Measurements from ENCODE around the gene PHACTR4. TPM values are rescaled to one million over a fixed set of nuclear protein-coding genes. Genes with fewer than 3 reads are reported as not detected.
A peak's percentile ranks its signal among the peaks of the same experiment; 100 is the strongest.
"Not testable (repeated sequence)": the region's sequence is repeated elsewhere in the genome, so short reads cannot be mapped to it uniquely, and the experiment has no call there.

The PHACTR4 gene
- total RNA-seq, 1 donor from 2014 or later = 10.3 TPM

DNA sequence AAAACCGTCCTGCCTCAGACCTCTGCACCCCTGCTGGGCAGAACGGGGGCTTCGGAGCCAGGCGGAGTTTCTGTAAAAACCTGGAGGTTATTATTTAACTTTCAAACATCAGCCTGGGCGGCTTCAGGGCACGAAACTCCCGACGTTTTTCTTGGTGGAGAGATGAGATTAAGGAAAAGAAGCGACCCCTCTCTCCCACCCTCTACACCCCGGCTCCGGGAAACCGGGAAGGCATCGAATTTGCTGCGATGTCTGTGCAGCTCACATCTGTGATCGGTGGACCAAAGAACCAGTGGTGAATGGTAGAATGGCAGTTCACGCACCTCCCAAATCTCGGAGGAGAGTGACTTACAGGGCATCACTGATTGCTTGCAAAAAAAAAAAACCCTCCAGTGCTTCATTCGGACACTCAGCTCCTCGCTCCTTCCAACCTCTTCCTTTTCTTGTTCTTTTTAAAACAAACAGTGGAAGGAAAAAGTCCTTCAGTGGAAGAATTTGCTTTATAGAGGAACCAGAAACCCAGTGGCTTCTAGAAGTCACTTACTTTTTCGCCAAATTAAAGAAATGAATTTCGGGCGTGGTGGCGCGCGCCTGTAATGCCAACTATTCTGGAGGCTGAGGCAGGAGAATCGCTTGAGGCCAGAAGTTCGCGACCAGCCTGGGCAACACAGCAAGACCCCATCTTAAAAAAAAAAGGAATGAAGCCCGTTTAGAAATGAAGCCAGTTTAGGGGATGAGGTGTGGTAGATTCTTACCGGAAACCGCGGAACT is 884 bp downstream of the PHACTR4 start:
- peak; percentile 48 to 53 for DNase-seq (ENCODE audit: low read depth in 2 of 2)

DNA sequence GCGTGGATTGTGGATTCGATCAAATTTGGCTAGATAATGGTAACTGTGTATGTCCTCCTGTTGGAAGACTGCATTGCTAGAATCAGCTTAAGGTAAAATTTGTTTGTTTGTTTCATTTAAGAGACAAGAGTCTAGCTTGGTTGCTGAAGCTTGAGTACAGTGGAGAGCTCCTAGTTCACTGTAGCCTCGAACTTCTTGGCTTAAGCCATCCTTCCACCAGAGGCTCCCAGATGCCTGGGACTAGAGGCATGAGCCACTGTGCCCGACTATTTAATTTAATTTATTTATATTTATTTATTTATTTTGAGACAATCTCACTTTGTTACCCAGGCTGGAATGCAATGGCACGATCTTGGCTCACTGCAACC is 1.5 kb downstream of the PHACTR4 start:
- peak in 1 of 2 donors; percentile 2 for DNase-seq (ENCODE audit: low read depth in 2 of 2)

DNA sequence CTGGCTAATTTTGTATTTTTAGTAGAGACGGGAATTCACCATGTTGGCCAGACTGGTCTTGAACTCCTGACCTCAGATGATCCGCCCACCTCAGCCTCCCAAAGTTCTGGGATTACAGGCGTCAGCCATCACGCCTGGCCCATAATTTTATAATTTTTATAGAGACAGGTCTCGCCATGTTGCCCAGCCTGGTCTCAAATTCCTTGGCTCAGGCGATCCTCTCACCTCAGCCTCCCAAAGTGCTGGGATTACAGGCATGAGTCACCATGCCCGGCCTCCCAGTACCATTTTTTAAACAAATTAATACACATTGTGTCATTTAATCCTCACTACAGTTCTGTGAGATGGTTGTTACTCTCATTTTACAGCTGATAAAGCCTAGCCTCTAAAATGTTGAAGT is 3.9 kb downstream of the PHACTR4 start:
- not testable (repeated sequence) for DNase-seq (ENCODE audit: low read depth in 2 of 2)

DNA sequence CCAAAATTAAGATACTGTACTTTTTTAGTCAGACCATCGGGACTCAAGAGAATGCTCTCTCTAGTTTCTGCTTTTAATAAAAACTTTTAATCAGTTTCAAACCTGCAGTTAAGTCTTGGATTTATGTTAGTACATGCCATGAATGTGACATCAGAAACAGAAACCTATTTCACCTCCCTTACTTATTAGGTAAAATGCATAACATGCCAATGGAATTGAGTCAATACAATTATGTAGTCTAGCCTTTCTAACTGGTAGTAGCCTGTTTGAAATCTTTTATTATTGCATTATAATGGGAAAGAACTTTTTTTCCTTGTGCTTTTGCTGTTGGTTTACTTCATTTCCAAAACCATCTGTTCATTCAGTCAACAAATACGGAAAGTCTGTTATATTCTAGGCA is 4.8 kb downstream of the PHACTR4 start:
- DNase-seq (ENCODE audit: low read depth in 2 of 2) = no peak

DNA sequence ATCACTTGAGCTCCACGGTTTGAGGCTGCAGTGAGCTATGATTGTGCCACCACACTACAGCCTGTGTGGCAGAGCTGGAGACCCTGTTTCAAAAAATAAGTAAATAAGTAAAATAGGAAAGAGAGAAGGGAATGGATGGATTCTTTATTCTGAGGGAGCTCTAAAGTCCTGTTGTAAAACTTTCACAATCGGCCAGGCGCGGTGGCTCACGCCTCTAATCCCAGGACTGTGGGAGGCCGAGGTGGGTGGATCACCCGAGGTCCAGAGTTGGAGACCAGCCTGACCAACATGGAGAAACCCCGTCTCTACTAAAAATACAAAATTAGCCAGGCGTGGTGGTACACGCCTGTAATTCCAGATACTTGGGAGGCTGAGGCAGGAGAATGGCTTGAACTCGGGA is 6.1 kb downstream of the PHACTR4 start:
- DNase-seq (ENCODE audit: low read depth in 2 of 2) = not testable (repeated sequence)

DNA sequence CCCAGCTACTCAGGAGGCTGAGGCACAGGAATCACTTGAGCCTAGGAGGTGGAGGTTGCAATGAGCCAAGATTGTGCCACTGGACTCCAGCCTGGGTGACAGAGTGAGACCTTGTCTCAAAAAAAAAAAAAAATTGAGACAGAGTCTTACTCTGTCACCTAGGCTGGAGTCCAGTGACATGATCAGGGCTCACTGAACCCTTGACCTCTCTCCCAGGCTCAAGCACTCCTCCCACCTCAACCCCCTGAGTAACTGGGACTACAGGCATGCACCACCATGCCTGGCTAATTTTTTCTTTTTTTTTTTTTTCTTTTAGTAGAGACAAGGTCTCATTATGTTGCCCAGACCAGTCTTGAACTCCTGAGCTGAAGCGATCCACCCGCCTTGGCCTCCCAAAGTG is 6.7 kb downstream of the PHACTR4 start:
- DNase-seq (ENCODE audit: low read depth in 2 of 2) = not testable (repeated sequence)

DNA sequence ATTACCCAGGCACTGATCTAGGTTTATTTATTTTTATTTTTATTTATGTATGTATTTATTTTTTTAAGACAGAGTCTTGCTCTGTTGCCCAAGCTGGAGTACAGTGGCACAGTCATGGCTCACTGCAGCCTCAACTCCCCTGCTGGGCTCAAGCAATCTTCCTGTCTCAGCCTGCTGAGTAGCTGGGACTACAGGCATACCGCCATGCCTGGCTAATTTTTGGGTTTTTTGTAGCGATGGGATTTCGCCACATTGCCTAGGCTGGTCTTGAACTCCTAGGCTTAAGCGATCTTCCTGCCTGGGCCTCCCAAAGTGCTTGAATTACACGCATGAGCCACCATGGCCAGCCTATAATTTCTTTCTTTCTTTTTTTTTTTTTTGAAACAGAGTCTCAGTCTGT is 9.4 kb downstream of the PHACTR4 start:
- no peak for DNase-seq (ENCODE audit: low read depth in 2 of 2)

DNA sequence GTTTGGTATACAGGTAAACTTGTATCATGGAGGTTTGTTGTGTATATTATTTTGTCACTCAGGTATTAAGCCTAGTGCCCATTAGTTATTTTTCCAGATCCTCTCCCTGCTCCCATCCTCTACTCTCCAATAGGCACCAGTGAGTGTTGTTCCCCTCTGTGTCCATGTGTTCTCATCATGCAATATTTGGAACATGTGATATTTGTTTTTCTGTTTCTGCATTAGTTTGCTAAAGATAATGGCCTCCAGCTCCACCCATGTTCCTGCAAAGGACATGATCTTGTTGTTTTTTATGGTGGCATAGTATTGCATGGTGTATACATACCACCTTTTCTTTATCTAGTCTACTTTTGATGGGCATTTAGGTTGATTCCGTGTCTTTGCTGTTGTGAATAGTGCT is 10.9 kb downstream of the PHACTR4 start:
- DNase-seq (ENCODE audit: low read depth in 2 of 2) = no peak

DNA sequence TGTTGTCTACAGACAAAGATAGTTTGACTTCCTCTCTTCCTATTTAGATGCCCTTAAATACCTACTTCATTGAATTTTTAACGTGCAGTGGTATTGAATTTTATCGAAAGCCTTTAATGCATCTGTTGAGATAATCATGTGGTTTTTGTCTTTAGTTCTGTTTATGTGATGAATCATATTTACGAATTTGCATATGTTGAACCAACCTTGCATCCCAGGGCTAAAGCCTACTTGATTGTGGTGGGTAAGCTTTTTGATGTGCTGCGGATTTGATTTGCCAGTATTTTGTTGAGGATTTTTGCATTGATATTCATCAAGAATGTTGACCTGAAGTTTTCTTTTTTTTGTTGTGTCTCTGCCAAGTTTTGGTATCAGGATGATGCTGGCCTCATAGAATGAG is 14.2 kb downstream of the PHACTR4 start:
- DNase-seq (ENCODE audit: low read depth in 2 of 2) = not testable (repeated sequence)

DNA sequence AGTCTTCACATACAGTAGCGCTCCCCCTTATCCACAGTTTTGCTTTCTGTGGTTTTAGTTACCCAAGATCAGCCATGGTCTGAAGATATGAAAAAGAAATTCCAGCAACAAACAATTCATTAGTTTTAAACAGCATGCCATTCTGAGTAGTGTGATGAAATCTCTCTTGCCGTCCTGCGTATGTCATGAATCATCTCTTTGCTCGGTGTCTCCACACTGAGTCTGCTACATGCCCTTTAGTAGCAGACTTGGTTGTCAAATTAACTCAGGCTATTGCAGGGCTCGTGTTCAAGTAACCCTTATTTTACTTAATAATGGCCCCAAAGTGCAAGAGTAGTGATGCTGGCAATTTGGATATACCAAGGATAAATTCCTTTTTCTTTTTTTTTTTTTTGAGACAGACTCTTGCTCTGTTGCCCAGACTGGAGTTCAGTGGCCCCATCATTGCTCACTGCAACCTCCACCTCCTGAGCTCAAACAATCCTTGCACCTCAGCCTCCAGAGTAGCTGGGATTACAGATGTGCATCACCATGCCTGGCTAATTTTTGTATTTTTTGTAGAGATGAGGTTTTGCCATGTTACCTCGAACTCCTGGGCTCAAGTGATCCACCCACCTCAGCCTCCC is 22.6 kb downstream of the PHACTR4 start:
- peak in 1 of 2 donors; percentile 49 for DNase-seq (ENCODE audit: low read depth in 2 of 2)

DNA sequence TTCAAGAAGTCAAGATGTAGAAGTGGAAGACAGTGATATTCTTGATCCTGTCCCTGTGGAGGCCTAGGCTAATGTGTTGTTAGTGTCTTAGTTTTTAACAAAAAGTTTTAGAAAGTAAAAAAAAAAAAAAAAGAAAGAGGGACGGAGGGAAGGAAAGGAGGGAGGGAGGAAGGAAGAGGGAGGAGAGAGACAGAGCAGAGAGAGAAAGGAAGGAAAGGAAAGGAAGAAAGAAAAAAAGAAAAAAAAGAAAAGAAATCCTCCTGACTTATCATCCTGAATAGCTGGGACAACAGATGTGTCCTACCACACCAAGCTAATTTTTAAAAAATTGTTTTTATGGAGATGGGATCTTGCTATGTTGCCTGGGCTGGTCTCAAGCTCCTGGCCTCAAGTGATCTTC is 24.6 kb downstream of the PHACTR4 start:
- DNase-seq (ENCODE audit: low read depth in 2 of 2) = no peak

DNA sequence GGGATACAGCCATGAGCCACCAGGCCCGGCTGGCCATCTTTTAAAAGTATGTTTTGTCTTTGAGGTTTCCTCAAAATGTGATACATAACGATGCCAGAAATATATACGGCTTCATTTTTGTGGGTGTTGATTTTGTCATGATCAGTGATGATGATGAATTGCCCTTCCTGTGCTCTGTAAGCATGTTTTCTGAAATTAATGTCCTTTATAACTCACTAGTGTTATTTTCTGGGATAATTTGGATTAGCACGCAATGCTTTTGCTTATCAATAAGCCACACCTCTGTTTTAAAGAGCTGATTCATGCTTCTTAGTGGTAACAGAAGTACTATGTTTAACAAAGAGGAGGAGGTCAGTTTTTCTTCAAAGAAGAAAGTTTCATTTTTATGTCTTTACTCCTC is 25.6 kb downstream of the PHACTR4 start:
- DNase-seq (ENCODE audit: low read depth in 2 of 2) = peak in 1 of 2 donors; percentile 9

DNA sequence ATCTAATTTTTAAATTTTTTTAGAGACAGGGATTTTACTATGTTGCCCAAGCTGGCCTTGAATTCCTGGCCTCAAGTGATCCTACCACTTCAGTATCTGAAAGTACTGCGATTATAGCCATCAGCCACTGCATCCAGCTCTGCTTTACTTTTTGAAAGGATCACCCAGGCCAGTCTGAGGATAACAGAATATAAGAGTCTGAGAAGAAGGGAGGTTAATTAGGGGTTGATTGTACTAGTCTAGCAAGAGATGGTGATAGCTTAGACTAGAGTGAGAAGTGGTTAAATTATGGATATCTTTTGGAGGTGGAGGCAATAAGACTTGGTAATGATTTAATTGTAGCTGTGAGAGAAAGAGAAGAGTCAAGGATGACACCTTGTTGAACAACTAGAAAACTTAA is 32.2 kb downstream of the PHACTR4 start:
- no peak for DNase-seq (ENCODE audit: low read depth in 2 of 2)

DNA sequence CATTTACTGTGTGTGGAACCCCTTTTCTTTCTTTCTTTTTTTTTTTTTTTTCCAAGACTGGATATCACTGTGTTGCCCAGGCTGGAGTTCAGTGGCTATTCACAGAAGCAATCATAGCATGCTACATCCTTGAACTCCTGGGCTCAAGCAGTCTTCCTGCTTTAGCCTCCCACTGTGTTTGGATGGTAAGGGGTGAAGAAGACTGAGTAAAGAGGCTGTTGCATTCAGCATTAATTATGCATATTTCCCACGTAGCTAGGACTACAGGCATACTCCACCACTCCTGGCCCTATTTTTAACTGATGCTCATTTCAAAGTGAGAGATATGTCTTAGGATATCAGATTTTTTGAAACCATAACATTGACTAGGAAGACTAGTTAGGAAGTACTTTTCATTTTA is 39.5 kb downstream of the PHACTR4 start:
- no peak for DNase-seq (ENCODE audit: low read depth in 2 of 2)

DNA sequence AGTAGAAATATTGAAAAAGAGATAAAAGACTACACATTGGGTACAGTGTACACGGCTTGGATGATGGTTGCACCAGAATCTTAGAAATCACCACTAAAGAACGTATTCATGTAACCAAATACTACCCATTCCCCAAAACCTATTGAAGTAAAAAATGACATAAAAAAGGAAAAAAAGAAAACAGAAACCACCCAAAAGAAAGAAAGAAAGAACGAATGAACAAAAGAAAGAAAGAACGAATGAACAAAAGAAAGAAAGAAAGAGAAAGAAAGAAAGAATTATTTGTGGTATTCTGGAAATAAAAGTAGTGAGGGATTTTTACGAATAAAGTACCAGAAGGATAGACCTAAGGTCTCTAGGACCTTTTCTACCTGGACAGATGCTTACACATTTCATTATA is 42.1 kb downstream of the PHACTR4 start:
- DNase-seq (ENCODE audit: low read depth in 2 of 2) = no peak

DNA sequence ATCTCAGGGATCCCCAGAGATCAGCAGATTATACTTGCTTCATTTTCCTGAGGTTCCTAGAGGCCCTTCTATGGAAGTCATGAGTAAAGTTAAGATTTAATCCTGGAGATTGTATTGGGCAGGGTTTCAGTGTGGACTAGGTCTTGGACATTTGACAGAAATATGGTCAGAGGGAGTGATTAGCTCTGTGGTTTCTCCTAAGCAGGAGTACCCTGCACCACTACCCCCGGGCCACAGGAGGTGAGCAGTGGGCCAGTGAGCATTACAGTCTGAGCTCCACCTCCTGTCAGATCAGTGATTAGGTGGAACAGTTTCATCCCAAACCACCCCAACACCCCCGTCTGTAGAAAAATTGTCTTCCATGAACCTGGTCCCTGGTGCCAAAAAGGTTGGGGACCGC is 43.2 kb downstream of the PHACTR4 start:
- DNase-seq (ENCODE audit: low read depth in 2 of 2) = no peak

DNA sequence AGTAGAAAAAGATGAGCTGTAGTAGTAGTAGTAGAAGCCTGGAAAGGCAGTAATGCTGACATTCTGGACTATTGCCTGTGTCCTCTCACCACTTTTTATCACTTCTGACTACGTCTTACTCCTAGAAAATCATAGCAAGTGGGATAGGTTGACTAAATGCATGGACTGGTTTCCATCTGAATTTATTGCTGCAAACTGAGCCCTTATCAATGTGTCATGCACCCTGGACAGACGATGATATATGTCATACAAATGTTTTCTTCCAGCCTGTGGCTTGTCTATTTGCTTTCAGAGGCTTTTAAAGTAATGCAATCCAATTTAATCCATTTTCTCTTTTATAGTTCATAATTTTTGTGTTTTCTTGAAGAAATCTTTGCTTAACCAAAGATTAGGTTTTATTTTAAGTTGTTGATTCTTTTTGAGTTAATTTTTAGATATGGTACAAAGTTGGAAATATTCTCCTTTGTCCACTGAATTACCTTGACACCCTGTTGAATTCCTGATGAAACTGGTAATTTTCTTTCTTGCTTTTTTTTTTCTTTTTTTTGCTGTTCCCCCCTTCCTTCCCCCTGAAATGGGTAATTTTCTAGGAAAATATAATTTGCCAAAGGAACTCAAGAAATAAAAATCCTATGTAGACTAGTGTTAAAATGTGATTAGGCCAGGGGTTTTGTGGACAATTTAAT is 47.1 kb downstream of the PHACTR4 start:
- DNase-seq (ENCODE audit: low read depth in 2 of 2) = no peak

DNA sequence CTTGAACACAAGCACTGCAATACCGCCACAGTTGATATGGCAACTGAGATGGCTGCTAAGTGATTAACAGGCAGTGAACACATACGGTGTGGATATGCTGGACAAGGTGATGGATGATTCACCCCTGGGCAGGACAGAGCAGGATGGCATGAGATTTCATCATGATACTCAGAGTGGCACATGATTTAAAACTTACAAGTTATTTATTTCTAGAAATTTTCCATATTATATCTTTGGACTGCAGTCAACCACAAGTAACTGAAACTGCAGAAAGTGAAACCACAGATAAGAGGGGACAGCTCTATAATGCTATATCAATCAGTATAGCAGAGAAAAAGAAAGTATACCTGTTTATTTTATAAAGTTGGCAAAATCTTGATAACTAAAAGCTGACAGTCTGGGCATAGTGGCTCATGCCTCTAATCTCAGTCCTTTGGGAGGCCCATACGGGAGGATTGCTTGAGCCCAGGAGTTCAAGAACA is 47.9 kb downstream of the PHACTR4 start:
- DNase-seq (ENCODE audit: low read depth in 2 of 2) = peak; percentile 68 to 72

DNA sequence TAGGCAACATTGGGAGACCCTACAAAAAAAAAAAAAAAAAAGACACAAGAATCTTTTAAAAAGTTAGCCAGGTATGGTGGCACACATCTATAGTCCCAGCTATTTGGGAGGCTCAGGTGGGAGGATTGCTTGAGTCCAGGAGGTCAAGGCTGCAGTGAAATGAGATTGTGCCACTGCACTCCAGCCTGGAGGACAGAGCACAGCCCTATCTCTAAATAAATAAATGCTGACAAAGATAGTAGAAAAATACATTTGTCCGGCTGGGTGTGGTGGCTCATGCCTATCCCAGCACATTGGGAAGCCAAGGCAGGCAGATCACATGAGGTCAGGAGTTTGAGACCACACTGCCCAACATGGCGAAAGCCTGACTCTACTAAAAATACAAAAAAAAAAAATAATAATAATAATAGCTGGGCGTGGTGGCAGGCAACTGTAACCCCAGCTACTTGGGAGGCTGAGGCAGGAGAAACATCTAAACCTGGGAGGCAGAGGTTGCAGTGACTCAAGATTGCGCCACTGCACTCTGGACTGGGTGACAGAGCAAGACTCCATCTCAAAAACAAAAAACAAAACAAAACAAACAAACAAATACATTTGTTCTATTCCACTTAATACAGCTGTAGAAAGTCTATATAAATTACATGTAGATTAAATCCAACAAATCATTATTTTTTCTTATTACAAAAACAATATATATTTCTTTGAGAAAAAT is 48.5 kb downstream of the PHACTR4 start:
- DNase-seq (ENCODE audit: low read depth in 2 of 2) = no peak

DNA sequence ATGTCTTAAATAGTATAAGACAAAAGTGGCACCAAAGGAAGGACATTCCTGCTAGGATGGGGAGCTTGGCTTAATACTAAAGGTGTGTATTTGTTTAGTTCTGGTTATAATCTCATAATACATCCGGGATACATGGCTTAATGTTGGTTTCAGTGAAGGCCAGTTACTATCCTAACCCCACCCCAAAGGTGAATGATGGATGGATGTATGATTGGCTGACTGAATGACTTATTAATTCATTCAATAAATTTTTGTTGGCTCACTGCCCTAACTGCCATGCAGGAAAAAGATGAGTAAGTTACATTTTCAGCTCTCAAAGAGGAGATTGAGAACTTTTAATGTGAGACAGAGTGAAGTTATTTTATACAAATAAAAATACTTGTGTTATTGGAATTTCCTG is 52.2 kb downstream of the PHACTR4 start:
- peak; percentile 51 to 65 for DNase-seq (ENCODE audit: low read depth in 2 of 2)

DNA sequence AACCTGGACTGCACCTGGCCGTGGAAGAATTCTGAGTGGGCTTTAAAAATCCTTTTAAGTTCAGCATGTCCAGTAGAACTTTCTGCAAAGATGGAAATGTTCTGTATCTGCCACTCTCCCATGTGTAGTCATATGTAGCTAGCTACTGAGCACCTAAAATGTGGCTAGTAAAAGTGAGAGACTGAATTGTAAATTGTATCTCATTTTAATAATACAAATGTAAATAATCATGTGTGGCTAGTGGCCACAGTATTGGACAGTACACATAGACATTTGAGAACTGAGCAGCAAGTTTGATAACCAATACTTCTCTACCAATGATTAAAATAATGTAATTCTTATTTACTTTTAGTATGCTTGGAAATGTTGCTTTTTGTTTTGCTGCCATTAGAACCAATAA is 57.3 kb downstream of the PHACTR4 start:
- DNase-seq (ENCODE audit: low read depth in 2 of 2) = no peak

DNA sequence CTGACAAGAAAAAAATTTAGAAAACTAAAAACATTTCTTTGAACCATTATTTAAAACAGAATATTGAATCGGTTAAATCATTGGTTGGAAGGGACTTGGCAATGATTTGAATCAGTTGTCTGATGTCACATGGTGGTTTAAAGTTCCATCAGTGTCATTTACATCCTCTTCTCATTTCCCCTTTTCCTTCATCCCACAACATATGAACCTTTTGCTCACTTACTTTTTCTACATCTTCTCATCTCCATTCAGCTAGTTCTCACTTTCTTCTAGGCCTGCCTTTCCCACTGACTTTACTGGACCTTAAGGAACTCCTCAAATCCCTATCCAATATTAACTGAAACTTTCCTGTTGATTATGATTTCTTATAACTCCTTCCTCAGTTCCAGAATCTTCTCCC is 58.5 kb downstream of the PHACTR4 start:
- peak in 1 of 2 donors; percentile 17 for DNase-seq (ENCODE audit: low read depth in 2 of 2)

Data from lung microvascular endothelial cell (primary cell).